Bronchial epithelial cell (primary cell): ENCODE data around the gene OGFR. TPM values are rescaled to one million over a fixed set of nuclear protein-coding genes. Genes with fewer than 3 reads are reported as not detected.

Source experiments
- DNase-seq: peaks from one replicate; pipeline ENCODE4 v3.0.0-alpha.2; 2010; ENCODE audit warnings: low read depth
- FAIRE-seq: peaks from 2 replicates; lab custom pipeline; 2011; peaks lifted over from hg19 to GRCh38; lab: Jason Lieb, UNC
- H3K27me3 ChIP-seq: 2 replicates; pipeline ENCODE4 v1.5.1; 2011; ENCODE audit warnings: low read length; ENCODE audit not compliant: control insufficient read depth, insufficient read depth
- H3K36me3 ChIP-seq: 2 replicates; pipeline ENCODE4 v1.5.1; 2011; ENCODE audit warnings: low read length; ENCODE audit not compliant: control insufficient read depth, insufficient read depth
- H3K4me3 ChIP-seq: 2 replicates; pipeline ENCODE4 v1.5.1; 2011; ENCODE audit warnings: mild to moderate bottlenecking, low read depth, low read length, control low read depth
- total RNA-seq: library from RNA; depleted of rRNA; stranded (reverse); fragments of >200 nt; gene quantifications from 2 replicates; pipeline ENCODE4 v1.2.1, GENCODE V29; 2014
- TF ChIP-seq, protein P1 (sequence below): IDR thresholded peaks from 2 replicates; pipeline ENCODE4 v1.5.1; 2011; ENCODE audit warnings: mild to moderate bottlenecking, moderate library complexity, low read length, control low read depth, inconsistent platforms; ENCODE audit not compliant: insufficient read depth, severe bottlenecking

Gene OGFR
- total RNA-seq, 1 donor from 2014 or later = 16.1 TPM

DNA sequence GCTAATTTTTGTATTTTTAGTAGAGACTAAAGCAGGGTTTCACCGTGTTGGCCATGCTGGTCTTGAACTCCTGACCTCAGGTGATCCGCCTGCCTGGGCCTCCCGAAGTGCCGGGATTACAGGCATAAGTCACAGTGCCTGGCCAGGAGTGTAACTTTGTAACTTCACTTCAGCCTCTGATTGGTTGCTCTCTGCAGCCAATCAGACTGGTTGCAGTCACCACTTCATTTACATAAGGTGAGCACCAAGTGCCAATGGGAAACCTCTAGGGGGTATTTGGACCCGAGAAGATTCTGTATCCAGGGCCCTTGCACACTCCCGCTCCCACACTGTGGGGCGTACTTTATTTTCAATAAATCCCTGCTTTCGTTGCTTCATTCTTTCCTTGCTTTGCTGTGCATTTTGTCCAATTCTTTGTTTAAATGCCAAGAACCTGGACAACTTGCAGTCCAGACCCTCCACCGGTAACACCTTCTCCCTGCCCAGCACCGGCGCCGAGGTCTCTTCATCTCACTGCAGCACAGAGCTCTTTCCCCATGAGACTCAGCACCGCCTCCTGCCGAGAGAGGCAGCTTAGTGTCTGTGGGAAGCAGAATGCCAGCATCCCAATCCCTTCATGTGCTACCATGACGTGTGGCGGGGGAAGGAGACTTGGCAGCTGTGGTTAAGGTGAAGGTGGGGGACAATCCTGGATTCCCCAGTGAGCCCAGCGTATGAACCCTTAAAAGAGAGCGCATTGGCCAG lies 22.3 kb upstream of the OGFR start:
- FAIRE-seq = no peak
- TF ChIP-seq, protein P1, sequence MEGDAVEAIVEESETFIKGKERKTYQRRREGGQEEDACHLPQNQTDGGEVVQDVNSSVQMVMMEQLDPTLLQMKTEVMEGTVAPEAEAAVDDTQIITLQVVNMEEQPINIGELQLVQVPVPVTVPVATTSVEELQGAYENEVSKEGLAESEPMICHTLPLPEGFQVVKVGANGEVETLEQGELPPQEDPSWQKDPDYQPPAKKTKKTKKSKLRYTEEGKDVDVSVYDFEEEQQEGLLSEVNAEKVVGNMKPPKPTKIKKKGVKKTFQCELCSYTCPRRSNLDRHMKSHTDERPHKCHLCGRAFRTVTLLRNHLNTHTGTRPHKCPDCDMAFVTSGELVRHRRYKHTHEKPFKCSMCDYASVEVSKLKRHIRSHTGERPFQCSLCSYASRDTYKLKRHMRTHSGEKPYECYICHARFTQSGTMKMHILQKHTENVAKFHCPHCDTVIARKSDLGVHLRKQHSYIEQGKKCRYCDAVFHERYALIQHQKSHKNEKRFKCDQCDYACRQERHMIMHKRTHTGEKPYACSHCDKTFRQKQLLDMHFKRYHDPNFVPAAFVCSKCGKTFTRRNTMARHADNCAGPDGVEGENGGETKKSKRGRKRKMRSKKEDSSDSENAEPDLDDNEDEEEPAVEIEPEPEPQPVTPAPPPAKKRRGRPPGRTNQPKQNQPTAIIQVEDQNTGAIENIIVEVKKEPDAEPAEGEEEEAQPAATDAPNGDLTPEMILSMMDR = no peak
- Histone ChIP-seq H3K4me3 (no peak overlapping the region), H3K36me3 (no peaks in the 10 kb centered on the region), H3K27me3 (peaks cover 3% of the 10 kb centered on the region)
- no peak for DNase-seq

DNA sequence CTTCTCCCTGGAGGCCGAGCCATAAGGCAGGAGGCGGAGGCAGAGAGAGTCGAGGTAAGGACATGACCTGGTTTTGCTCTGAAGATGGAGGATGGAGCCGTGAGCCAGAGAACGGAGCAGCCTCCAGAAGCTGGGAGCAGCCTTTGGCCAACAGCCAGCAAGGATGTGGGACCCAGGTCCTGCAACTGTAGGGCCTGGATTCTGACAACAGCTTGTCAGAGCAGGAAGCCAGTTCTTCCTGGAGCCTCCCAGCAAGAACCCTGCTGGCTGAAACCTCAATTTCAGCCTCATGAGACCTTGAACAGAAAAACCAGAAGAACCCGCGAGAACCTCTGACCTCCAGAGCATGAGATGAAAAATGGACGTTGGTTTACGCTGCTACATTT lies 21.7 kb upstream of the OGFR start:
- Histone ChIP-seq H3K36me3 (no peaks in the 10 kb centered on the region), H3K27me3 (peaks cover 4% of the 10 kb centered on the region), H3K4me3 (no peak overlapping the region)
- FAIRE-seq (no peak), DNase-seq (no peak)
- TF ChIP-seq, protein P1 = no peak

DNA sequence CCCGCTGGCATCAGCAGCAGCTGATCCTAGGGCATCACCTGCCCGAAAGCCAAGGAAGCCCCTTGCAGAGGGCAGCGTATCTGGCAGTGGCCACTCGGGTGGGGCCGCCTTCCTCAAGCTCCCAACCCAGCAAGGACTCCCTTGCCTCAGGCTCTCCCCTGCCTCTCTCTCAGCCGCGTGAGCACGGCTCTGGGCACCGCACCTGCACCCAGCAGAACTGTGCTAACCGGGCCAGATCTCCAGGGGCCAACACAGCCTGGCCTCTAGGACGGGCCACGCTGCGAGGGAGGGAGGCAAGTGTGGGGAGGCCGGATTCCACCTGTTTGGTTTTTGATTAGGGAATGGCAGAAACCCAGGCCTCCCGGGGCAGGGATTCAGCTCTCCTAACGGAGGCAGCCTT lies 20.1 kb upstream of the OGFR start:
- Histone ChIP-seq H3K27me3 (peaks cover 12% of the 10 kb centered on the region), H3K36me3 (no peaks in the 10 kb centered on the region), H3K4me3 (no peak overlapping the region)
- FAIRE-seq = no peak
- TF ChIP-seq, protein P1 = no peak
- DNase-seq = no peak

DNA sequence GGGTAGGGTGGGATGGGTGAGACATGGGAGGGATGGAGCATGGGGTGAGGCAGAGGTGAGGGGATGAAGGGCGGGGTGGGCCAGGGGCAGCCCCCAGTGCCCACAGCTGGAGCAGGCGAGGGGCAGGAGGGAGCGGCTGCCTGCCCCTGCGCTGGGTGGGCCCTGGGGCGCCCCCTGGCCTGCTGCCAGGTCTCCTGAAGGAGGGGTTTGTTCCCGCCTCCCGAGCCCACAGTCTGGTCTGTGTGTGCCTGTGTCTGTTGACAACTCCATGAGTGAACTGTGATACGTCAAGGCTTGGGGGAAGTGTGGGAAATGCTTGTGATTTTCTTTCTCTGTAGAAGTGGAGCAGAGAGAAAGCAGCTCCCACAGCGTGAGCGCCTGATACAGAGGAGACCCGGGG lies 19.2 kb upstream of the OGFR start:
- Histone ChIP-seq H3K27me3 (peaks cover 12% of the 10 kb centered on the region), H3K36me3 (no peaks in the 10 kb centered on the region), H3K4me3 (no peak overlapping the region)
- TF ChIP-seq, protein P1 = no peak
- DNase-seq = no peak
- no peak for FAIRE-seq

DNA sequence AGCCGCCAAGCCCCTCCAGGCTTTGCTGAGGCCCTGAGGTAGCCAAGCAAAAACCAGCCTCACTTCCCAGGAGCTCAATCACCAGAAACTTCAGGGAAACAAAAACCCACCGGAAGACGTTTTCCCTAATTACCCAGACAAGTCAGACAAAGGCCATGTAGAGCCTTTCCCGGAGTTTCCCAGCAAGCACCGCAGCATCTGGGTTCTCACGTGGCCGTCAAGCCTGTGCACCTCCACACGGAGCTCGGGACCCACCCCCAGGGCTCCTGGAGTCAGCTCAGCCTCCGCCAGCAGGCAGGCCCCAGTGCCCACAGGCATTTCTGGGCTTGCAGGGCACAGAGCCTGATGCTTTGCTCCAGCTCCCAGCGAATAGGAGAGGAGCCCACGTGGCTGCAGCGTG lies 18.5 kb upstream of the OGFR start:
- TF ChIP-seq, protein P1 = no peak
- DNase-seq (no peak), FAIRE-seq (no peak)
- Histone ChIP-seq H3K4me3 (no peak overlapping the region), H3K36me3 (no peaks in the 10 kb centered on the region), H3K27me3 (peaks cover 12% of the 10 kb centered on the region)

DNA sequence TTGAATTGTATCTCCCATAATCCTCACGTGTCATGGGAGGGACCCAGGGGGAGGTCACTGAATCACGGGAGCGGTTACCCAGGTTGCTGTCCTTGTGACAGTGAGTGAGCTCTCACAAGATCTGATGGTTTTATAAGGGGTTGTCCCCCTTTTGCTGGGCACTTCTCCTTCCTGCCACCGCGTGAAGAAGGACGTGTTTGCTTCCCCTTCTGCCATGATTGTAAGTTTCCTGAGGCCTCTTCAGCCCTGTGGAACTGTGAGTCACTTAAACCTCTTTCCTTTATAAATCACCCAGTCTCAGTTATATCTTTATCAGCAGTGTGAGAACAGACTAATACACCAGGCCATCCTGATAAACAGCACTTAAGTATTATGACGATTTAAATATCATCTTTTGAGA lies 17.3 kb upstream of the OGFR start:
- Histone ChIP-seq H3K27me3 (peaks cover 12% of the 10 kb centered on the region), H3K36me3 (no peaks in the 10 kb centered on the region), H3K4me3 (no peak overlapping the region)
- DNase-seq (no peak), FAIRE-seq (no peak)
- TF ChIP-seq, protein P1 = no peak
